ENCODE measurements around the gene LRP5. TPM values are rescaled to one million over a fixed set of nuclear protein-coding genes. Genes with fewer than 3 reads are reported as not detected.

The LRP5 gene
- 36.7 and 45.8 TPM in 2 replicates for total RNA-seq

DNA sequence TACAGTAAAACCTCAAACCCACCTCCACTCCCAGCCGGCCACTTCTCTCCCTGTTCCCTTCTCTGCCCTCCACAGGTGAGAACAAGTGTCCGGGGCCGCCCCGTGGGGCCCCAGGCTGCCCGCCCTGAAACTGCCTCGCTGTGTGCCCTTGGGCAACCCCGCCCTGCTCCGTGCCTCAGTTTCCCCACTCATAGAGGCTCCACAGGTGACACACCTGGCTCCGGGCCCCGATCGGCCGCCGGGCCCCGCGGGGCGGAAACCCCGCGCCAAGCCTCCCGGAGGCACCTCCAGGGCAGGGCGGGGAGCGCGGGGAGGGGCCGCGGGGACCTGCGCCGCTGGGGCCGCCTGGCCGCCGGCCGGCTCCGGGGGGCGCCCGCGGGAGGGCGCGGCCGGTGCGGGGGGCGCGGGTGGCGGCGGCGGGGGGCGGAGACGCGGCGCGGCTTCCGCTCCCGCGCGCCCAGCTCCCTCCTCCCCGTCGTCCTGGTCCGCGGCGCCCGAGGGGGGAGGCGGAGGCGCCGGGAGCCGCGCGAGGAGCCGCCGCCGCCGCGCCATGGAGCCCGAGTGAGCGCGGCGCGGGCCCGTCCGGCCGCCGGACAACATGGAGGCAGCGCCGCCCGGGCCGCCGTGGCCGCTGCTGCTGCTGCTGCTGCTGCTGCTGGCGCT lies at the start of gene LRP5:
TSS of gene LRP5 (plus strand) at position 475 of the 663 bp plus-strand sequence. CDS start at position 599, 124 bp downstream.
- DNase-seq (ENCODE audit: low read depth, low spot score), result no peak

DNA sequence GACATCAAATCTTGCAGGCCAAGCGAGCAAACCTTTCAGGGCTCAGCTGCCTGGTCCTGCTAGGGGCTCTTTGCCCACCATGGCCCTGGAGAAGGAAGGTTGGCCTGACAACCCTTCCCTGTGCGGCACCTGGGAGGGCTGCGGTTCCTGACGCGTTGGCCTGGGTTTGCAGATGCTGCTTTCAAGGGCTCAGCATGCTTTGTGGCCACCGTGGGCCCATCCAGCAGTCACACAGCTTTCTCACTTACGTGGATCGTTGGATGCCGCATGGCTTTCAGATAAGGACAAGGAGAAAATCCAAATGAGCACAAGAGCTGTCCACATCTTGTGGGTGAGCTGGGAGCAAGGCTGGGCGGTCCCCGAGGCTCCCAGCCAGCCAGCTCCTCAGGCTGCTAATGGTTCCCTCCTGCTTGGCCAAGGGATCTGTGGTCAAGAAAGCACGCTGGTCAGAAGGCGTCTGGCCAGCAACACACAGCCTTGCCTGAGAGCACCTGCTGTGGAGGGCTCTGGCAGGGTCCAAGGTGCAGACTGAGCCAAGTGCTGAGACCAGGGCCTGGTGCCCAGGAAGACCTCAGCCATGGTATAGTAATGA lies 48.9 kb upstream of the LRP5 start:
- no peak for DNase-seq (ENCODE audit: low read depth, low spot score)

DNA sequence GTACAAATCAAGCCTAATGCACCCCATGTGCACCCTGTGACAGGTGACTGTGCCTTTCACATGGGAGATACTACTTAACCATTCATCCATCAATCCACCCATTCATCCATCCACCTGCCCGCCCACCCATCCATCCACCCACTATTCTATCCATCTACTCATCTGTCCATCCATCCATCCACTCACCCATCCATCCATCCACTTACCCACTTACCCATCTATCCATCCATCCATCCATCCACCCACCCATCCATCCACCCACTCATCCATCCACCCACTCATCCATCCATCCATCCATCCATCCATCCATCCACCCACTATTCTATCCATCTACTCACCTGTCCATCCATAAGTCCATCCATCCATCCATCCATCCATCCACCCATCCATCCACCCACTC lies 48.1 kb upstream of the LRP5 start:
- no peak for DNase-seq (ENCODE audit: low read depth, low spot score)

DNA sequence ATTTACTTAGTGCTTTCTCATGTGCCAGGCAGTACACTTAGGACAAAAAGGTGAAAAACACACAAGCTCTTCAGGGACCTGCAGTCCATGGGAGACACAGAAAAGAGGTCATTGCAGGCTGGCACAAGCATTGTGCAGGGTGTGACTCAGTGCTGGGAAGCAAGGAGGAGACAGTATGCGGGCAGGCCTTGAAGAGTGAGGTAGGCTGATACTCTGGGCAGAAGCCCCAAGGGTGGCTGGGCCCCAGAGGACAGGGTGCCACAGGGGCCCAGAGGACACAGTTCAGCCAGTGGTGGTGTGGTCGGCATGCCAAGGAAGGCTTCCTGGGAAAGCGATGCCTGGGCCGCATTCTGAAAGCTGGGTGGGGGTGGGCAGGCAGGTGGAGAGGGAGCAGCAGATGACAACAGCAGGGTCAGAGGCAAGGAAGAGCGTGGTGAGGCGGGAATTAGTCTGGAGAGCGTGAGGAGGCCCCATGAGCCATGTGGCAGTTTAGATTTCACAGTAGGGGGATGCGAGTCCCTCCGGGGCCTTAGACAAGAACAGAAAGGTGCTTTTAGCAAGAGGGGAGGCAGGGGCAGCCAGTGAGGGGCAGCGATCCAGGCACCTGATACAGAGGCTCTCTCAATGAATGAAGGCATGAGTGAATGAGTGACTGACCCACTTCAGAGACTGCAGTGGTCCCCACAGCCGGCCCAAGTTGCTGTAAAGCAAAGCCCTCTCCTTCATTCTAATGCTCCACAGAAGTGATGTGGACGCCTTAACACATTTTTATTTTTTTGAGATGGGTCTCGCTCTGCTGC lies 47.5 kb upstream of the LRP5 start:
- no peak for DNase-seq (ENCODE audit: low read depth, low spot score)

DNA sequence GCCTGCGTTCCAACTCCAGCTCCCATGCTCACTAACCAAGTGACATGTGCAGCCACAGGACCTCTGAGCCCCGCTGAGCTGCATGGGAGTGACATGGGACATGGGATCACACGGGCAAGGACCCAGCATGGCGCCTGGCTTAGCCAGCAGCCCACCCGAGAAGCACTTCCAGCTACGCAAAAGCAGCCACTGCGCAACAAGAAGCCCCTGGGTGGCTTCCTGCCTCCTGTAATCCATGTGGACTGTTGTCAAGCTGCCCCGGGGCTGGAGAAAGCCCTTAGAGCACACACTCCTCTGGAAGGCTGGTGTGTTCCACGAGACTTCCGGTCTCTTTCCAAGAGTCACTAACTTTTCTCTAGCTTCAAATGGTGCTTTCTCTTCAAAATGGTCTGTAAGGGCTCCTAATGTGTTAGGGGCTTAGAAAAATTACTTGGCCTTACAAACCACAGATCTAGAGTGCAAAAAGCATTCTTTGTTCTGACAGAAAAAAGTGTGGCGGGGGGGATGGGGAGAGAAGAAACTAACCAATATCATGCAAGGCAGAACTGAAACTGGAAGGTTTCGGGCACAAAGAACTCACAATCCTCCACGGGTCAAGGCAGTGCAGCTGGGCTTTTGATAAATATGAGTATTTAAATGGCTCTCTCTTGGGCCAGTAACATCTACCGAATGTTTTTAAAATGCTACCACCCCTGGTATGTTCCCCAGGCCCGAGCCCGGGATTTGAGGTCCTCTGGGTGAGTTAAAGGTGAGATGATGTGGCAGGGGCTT lies 46.1 kb upstream of the LRP5 start:
- no peak for DNase-seq (ENCODE audit: low read depth, low spot score)

DNA sequence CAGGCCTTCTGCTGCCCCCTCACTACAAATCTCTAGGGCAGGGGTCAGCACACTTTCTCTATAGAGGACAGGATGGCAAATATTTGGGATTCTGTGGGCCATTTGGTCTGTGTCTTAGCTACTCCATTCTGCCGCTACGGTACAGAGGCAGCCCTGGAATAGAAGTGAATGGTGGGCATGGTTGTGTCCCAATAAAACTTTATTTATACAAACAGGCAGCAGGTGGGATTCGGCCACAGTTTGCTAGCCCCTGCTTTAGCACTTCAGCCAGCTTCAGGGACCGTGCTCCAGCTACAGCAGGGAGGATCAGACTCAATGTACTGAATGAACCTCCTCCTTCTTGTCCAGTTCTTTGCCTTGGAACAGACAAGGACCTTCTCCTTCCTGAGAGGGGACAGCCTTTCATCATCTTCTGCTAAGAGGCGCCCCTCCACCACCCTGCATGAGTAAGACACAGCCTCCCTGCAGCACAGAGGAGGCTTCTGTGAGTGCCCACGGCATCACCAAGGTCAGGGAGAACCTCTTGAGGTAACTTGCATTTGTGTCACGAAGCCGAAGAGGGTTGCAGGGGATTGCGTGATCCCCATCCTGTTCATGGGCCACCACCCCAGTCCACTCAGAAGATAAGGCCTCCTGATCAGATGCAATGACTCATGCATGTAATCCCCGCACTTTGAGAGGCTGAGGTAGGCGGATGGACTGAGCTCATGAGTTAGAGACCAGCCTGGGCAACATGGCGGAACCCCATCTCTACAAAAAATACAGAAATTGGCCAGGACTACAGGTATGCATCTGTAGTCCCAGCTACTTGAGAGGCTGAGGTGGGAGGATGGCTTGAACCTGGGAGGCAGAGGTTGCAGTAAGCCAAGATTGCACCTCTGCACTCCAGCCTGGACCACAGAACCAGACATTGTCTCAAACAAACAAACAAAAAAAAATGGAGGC lies 45.2 kb upstream of the LRP5 start:
- no peak for DNase-seq (ENCODE audit: low read depth, low spot score)

DNA sequence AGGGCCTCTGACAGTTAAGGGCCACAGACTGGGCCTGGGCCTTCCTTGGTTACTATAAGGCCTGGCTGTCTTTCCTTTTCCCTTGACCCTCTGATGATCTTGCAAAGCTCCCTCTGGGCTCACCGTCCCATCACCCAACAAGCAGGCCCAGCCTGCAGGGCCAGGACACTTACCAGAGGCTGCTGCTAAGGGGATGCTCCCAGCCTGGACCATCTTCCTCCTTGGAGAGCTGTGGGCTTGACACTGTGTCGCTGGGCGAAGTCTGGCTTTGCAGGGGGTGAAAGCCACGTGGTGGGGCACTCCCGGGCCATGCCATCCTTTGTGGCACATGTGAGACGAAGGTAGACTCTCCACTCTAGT lies 44.5 kb upstream of the LRP5 start:
- no peak for DNase-seq (ENCODE audit: low read depth, low spot score)

DNA sequence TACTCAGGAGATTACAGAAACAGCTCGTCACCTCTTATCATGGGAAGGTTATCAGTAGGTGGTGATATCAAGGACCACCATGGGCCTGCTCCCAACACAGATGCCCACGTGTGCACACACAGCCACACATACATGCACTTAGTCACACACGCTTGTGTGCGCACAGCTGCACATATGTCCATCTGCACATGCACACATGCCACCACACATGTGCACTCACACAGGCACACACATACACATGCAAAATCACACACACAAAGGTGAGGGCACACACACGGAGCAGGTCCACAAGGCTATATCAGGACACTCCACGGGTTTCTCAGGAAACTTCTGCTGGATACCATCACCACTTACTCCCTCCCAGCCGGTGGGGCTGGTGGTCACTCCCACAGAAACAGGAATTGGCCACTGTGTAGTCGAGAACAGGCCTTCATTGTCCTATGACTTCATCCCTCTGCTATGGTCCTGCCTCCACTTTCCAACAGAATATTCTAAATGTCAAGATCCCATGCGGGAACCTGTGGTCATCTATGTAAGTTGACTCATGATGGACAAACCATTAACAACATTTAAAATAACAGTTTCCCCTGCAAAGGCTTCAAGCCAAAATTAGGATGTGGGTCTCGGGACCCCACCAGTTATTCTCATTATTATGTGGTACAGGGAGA lies 42.8 kb upstream of the LRP5 start:
- no peak for DNase-seq (ENCODE audit: low read depth, low spot score)

DNA sequence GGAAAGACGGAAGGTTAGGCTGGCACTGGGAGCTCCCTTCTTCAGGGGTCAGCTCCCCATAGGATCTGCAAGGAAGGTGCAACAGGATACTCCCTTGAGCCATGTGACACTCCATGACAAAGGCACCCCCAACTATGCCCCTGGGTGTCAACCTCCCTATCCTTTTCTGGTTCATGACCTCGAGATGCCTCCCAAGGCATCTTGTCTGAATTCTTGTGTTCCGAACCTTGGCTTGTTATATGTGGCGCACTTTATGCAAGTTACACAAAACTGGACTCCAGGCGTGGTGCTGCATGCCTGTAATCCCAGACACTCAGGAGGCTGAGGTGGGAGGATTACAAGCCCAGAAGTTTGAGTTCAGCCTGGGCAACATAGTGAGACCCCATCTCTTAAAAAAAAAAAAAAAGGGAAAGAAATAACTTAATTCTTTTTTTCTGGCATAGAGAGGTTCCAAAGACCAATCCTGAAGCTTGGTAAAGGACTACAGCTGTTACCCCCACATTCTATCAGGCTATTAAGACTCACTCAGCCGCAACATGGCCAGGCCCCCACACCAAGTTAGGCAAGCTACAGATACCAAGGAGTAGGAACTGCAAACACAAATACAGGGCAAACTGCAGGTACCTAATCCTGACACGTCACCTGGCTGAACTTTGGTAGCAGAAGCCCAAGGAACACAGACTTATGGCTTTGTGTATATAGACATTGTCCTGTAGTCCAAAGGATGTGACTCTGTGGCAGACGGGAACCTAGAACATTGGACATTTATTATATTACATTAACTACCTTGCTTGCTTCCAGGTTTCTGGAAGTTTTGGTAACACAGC lies 42.0 kb upstream of the LRP5 start:
- DNase-seq (ENCODE audit: low read depth, low spot score), result no peak

DNA sequence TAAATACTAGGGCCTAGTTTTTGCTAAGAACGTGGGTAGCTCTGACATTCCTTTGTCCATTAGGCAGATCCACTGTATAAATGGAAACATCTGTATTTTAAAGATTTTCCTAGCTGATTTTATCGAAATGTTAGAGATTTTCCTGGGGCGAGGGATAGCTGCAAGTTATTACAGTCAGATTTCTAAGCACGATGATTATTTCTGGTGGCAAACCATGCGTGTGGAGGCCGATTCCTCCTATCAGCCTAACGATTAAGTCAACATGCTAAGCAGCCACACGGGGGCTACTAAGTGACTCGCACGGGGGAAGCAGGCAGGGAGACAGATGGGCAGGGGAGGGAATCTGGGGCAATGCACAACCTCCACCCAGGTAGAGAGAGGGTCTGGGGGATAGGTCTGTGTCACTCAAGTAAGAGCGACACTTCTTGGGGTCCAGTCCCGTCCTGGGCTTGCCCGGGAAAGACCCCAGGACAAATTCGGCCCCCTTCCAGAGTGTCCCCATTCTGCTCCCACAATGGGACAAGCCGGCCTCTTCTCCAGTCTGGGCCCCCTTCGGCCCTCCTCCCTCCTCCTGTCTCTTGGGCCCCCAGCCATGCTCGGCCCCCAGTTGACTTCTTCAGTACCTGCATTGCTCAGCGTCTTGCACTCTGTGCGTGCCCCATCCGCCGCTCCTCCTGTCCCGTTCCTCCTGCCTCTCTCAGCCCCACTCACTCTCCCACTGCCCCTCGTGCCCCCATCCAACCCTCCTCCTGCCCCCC lies 41.2 kb upstream of the LRP5 start:
- peak; percentile 54 for DNase-seq (ENCODE audit: low read depth, low spot score)

DNA sequence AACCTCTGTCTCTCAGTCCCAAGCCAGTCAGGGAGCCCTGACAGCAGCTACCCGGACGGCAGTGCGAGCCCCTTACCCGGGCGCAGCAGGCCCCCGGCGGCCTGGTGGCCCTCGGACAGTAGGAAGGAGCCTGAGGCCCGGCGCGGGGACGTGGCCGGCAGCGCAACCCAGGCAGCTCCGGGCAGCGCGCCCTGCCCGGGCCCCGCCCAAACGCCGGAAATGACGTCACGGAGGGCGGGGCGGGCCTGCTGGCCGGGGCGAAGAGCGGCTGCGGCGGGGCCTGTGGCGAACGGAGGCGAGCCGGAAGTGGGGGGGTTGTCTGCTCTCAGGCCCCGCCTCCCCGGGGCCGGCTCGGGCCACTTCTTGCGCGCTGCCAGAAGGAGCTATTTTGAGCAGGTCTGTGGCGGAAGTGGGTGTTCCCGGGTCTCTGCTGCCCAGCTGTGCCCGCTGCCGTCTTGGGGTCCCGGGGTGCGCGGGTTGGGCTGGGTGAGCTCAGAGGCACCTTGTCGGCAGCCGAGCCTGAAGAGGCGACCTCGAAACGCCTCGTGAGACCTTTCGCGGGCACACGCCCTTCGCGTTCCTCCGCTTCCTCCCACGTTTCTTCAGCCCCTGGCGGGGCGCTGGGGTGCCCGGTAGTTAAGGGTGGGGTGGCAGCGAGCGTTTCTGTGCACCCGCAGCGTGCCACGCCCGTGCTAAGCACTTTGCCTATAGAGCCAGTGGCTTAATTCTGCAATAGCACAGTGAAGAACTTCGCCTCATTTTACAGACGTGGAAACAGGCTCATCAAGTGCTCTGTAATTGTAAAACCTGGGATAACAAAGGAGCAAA lies 40.4 kb upstream of the LRP5 start, which contains the start of gene C11orf24:
TSS of gene C11orf24 (minus strand) at position 193 of the 828 bp plus-strand sequence. CDS start 8,206 bp downstream, outside the sequence.
- DNase-seq (ENCODE audit: low read depth, low spot score), result peak; percentile 69

DNA sequence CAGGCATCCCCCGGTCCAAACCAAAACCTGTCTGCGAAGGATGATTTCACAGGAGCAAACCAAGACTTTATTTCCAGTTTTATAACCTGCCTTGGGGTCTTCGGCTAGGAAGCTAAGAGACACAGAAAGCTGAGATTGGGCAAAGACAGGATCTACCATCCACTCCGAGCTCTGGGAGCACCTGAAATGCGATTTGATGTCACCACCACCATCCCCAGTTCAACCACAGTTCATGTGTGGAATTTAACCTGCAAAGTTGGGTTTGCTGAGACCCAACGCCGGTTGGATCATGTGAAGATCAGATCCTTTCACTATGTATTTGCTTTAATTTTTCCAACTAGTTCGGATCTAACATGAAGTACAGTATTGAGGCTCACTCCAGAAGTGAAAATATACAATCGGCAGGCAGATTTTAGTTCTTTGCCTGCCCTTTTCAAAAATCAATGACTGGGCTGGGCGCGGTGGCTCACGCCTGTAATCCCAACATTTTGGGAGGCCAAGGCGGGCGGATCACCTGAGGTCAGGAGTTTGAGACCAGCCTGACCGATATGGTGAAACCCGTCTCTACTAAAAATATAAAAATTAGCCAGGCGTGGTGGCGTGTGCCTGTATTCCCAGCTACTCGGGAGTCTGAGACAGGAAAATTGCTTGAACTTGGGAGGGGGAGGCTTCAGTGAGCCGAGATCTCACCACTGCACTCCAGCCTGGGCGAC lies 39.2 kb upstream of the LRP5 start:
- DNase-seq (ENCODE audit: low read depth, low spot score), result no peak

DNA sequence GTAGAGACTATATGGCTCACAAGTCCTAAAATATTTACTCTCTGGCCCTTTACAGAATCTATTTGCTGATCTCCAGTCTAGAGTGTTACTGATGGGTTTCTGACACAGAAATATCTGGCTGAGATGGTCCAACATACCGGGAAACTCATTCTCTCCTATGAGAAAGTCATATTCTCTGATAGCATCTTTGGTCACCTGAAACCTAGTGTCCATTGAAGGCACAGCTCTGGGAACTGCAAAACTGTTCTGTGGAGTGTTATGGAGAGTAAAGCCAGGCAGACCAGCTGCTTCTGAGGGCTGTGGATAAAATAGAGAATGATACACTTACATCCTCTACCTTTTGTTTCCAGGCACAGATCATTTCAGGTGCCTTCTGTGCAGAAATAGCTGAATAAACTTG lies 38.1 kb upstream of the LRP5 start:
- no peak for DNase-seq (ENCODE audit: low read depth, low spot score)

DNA sequence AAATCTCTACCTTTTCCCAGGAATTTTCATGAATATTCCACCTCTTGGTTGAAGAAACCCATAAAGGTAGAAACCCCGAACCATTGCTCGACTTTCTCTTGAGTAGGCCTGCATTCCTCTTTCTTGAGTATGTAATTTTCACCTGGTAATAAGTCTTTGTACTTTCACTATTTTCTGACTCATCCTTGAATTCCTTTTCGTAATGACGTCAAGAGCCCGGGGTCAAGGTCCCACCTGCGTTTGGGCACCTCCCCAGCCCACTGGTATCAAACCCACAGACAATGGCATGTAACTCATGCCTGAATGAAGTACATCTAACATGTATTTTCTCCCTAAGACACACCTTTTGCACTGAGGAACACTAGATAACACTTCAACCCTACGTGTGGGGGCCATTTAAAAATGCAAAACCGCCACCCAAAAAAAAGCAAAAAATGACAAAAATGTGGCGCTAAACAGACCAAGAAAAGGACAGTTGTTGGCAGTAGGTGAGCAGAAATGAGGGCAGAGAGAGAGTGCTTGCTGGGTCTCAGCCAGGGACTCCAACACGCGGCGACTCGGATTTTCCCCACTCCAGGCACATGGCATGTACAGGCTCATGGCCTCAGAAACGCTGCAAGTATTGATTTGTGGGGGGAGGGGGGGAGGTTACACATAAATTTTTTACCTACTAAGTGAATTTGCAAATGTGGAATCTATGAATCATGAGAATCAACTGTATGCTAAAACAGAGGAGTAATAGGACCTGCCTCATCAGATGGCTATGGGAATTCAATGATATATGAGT lies 36.5 kb upstream of the LRP5 start:
- no peak for DNase-seq (ENCODE audit: low read depth, low spot score)

DNA sequence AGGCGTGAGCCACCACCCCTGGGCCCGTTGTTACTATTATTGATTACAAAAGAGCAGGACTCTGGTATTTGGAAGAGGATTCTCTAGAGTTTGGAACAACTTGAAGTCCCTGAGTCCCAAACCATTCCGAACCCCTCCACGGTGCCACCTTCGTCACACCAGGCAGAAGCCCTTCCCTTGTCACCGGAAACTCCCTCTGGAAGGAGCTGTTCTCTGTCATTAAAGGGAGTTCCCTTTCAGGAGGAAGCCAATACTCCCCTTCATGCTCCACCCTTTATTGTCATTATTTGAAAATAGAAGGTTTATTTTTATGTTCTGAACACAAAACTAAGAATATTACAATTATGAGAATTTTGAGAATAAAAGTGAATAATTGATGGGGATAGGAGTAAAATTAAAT lies 35.5 kb upstream of the LRP5 start:
- no peak for DNase-seq (ENCODE audit: low read depth, low spot score)

DNA sequence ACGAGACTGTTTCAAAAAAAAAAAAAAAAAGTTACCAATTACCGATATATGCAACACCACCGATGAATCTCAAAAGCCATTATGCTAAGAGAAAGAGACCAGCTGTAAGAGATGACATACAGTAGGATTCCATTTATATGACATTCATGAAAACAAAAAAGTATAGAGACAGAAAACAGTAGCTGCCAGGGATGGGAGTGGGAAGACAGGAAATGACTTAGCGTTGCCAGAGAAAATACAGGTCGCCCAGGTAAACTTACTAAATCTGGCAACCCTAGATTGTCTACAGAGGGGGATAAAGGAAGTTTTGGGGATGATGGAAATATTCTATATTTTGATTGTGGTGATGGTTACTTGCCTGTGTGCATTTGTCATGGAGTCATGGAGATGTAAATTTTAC lies 32.7 kb upstream of the LRP5 start:
- no peak for DNase-seq (ENCODE audit: low read depth, low spot score)

Measured in pulmonary artery endothelial cell (primary cell).